SH-SY5Y (cell line): ENCODE data around the gene ANTXR2.

Source experiments
- GATA2 ChIP-seq: IDR thresholded peaks from 2 replicates; pipeline ENCODE4 v1.6.1; 2011; ENCODE audit warnings: mild to moderate bottlenecking, low read depth, low read length
- GATA3 ChIP-seq: IDR thresholded peaks from 2 replicates; pipeline ENCODE4 v1.6.1; 2011; ENCODE audit warnings: low read depth, mild to moderate bottlenecking, low read length, moderate library complexity

ANTXR2 gene

GRCh38 chr4:80008351-80008750 is 64.7 kb downstream of the ANTXR2 start:
- TF ChIP-seq GATA3 (no peak), GATA2 (no peak)

DNA sequence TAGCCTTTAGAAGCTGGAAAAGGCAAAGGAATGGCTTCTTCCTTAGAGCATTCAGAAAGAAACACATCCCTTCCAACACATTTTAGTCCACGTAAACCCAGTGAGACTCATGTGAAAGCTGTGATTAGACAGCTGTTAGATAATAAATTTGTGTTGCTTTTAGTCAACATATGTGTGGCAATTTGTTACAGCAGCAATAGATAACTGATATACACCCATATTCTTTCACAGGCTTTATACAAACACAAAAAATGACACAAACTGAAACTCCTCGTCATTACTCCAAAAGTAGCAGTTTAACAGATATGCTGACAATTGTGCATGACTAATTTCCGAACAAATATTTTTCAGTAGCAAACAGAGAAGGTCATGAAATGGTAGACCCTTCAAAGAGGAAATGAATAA is 65.3 kb downstream of the ANTXR2 start:
- TF ChIP-seq GATA2 (no peak), GATA3 (no peak)

- no peak for TF ChIP-seq GATA3
- no peak for TF ChIP-seq GATA2
These were observed 65.9 kb downstream of the ANTXR2 start for GRCh38 chr4:80006935-80007744.

DNA sequence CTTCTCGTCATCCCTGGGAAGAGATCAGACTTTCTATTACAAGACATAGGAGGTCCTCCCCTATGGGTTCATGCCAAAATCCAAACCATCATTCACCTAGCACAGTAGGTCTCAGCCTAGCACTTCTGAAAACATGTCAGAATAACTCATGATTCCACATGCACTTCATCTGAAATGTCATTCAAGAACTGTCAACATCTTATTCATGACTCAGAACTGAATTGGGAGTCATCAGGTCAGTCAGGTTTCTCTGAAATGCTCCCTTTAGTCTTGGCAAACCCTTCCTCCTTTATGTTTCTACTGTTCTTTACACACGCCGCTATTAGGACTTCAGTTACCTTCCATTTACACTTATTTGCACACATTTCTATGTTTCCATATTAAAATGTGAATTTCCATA is 67.2 kb downstream of the ANTXR2 start:
- TF ChIP-seq GATA3, result no peak
- no peak for TF ChIP-seq GATA2

- no peak for TF ChIP-seq GATA3
- no peak for TF ChIP-seq GATA2
These were observed 68.7 kb downstream of the ANTXR2 start for GRCh38 chr4:80004319-80004718.

GRCh38 chr4:79998201-79998600 is 74.8 kb downstream of the ANTXR2 start:
- TF ChIP-seq GATA3 (no peak), GATA2 (no peak)

- TF ChIP-seq GATA2, result no peak
- TF ChIP-seq GATA3, result no peak
These were observed 76.2 kb downstream of the ANTXR2 start for GRCh38 chr4:79996851-79997250.

GRCh38 chr4:79993476-79993875 is 79.6 kb downstream of the ANTXR2 start:
- TF ChIP-seq GATA3, result no peak
- no peak for TF ChIP-seq GATA2

- TF ChIP-seq GATA3 (no peak), GATA2 (no peak)
These were observed 81.4 kb downstream of the ANTXR2 start for GRCh38 chr4:79991601-79992000.

GRCh38 chr4:79987401-79987800 is 85.6 kb downstream of the ANTXR2 start:
- TF ChIP-seq GATA2 (no peak), GATA3 (no peak)

DNA sequence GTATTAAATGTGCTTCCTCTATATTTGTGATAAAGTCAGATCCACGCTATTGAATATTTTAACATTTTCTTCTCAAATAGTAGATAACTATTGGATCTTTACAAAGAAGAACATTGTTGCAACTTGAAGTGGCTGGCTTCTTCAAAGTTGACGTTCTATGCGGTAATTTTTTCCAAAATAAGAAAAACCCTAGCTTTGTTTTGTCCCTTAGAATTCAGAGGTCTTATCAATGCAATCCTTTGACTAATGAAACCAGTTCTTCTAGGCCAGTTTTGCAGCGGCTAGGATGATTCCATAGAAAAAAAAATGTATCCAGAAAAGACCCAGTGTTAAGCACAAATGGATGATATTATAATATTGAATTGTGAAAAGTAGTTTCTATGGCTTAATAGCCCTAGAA is 89.6 kb downstream of the ANTXR2 start:
- TF ChIP-seq GATA3 (no peak), GATA2 (no peak)

GRCh38 chr4:79982601-79983322 is 90.3 kb downstream of the ANTXR2 start:
- TF ChIP-seq GATA3 (no peak), GATA2 (no peak)

GRCh38 chr4:79980448-79980847 is 92.6 kb downstream of the ANTXR2 start:
- TF ChIP-seq GATA2 (no peak), GATA3 (no peak)

GRCh38 chr4:79979785-79980437 is 93.1 kb downstream of the ANTXR2 start:
- TF ChIP-seq GATA3 (no peak), GATA2 (no peak)

DNA sequence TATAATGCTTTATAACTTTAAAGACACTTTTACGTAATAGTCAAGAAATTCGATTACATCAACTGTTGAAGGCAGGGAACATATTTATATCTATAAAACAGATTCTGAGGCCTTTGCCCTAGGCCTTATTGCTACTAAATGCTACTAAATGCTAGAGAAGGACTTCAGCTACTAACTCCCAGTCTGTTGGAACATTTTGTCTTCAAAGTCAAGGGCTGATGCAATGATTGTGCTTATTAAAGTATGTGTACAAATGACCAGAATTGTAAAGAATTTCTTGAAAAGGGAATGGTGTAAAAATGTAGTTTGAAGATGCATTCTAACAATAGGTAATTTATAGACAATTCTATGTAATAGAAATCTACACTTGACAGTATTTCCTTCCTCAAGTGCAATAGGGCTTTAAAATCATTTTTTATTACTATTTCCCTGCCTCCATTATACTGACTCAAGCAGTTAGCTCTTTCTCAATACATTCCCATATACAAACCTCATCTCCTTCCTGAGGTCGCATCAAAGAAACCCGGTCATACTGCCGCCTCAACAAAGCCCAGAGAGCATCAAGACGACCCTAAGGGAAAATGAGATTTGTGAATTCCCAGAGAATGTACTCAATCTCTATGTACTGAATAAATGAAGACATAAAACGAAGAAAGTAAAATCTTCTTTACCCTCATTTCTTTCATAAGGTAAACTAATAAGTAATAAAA is 95.7 kb downstream of the ANTXR2 start:
- TF ChIP-seq GATA3, result no peak
- no peak for TF ChIP-seq GATA2
